OCI-LY3 (cell line): Measurements from ENCODE around the gene ERC1.

ENCODE experiments used
- CTCF ChIP-seq: fragments of 200-600, 300-600 bp; sonication (generic); IDR thresholded peaks from 2 replicates; pipeline ENCODE4 v1.5.1; 2014; ENCODE audit warnings: antibody characterized with exemption, low read length, low read depth
- EZH2phosphoT487 ChIP-seq: fragments of 200-600 bp; shearing (Covaris generic); IDR thresholded peaks from 2 replicates; pipeline ENCODE4 v1.6.1; 2018; ENCODE audit warnings: antibody characterized with exemption, mixed run types, low read depth

- no peak for TF ChIP-seq CTCF
- no peak for TF ChIP-seq EZH2phosphoT487
Observed at GRCh38 chr12:1536817-1537216, 545.8 kb downstream of the ERC1 start.
